B cell (primary cell): ENCODE measurements around the gene FXYD3.

Source experiments
- EZH2 ChIP-seq: IDR thresholded peaks from 2 replicates; pipeline ENCODE4 v1.6.1; 2012; ENCODE audit warnings: borderline replicate concordance, low read depth, mild to moderate bottlenecking, moderate library complexity, low read length; ENCODE audit not compliant: insufficient read depth, poor library complexity, severe bottlenecking
- TF ChIP-seq, protein P1 (sequence below): fragments of 200-600 bp; IDR thresholded peaks from one replicate; pipeline ENCODE4 v1.8.0; 2022; ENCODE audit warnings: antibody characterized with exemption, mild to moderate bottlenecking

DNA sequence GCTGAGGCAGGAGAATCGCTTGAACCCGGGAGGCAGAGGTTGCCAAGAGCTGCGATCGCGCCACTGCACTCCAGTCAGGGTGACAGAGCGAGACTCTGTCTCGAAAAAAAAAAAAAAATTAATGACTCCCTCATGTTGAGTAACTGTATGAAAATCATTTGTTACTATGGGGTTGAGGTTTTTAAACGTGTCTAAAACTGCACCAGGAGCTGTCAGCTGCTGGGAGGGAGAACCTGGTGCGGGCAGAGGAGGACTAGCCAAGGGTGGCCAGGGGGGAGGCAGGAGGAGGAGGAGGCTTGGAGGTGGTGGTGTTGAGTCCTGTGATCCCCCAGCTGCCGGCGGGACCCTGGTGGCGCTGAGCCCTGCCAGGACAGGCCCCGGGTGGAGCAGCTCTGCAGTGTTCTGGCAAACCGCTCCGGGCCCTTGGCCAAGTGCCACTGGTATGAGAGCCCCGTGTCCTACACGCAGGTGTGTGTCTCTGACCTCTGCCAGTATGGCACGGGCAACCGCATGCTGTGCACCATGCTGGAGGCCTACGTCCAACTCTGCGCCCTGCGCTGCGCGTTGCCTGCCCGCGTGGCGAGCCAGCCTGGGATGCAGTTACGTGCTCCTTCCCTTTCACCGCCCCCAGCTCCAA, 17.1 kb upstream of the FXYD3 start:
- TF ChIP-seq, protein P1, sequence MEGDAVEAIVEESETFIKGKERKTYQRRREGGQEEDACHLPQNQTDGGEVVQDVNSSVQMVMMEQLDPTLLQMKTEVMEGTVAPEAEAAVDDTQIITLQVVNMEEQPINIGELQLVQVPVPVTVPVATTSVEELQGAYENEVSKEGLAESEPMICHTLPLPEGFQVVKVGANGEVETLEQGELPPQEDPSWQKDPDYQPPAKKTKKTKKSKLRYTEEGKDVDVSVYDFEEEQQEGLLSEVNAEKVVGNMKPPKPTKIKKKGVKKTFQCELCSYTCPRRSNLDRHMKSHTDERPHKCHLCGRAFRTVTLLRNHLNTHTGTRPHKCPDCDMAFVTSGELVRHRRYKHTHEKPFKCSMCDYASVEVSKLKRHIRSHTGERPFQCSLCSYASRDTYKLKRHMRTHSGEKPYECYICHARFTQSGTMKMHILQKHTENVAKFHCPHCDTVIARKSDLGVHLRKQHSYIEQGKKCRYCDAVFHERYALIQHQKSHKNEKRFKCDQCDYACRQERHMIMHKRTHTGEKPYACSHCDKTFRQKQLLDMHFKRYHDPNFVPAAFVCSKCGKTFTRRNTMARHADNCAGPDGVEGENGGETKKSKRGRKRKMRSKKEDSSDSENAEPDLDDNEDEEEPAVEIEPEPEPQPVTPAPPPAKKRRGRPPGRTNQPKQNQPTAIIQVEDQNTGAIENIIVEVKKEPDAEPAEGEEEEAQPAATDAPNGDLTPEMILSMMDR: no peak
- TF ChIP-seq EZH2: no peak
